Measurements from ENCODE around the gene MPP2.

GRCh38 chr17:43857141-43857540 lies 50.2 kb downstream of the MPP2 start:
- TF ChIP-seq, protein P1, sequence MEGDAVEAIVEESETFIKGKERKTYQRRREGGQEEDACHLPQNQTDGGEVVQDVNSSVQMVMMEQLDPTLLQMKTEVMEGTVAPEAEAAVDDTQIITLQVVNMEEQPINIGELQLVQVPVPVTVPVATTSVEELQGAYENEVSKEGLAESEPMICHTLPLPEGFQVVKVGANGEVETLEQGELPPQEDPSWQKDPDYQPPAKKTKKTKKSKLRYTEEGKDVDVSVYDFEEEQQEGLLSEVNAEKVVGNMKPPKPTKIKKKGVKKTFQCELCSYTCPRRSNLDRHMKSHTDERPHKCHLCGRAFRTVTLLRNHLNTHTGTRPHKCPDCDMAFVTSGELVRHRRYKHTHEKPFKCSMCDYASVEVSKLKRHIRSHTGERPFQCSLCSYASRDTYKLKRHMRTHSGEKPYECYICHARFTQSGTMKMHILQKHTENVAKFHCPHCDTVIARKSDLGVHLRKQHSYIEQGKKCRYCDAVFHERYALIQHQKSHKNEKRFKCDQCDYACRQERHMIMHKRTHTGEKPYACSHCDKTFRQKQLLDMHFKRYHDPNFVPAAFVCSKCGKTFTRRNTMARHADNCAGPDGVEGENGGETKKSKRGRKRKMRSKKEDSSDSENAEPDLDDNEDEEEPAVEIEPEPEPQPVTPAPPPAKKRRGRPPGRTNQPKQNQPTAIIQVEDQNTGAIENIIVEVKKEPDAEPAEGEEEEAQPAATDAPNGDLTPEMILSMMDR (IDR thresholded peaks at IDR 0.05), result no peak
- no peak for TF ChIP-seq POLR2A (IDR thresholded peaks at IDR 0.05)
